Endothelial cell (in vitro differentiated cells): ENCODE results near the gene STC2. TPM values are rescaled to one million over a fixed set of nuclear protein-coding genes. Genes with fewer than 3 reads are reported as not detected.

ENCODE experiments used
- DNase-seq: peaks from one replicate; pipeline ENCODE4 v3.0.0; 2021; ENCODE audit warnings: low spot score
- H3K27ac Mint-ChIP-seq: one replicate; pipeline ENCODE4 v1.8.0; 2021; ENCODE audit warnings: mixed read lengths, inconsistent platforms; ENCODE audit not compliant: unreplicated experiment
- H3K27me3 Mint-ChIP-seq: one replicate; pipeline ENCODE4 v1.8.0; 2021; ENCODE audit warnings: mild to moderate bottlenecking, moderate library complexity, mixed read lengths, inconsistent platforms; ENCODE audit not compliant: unreplicated experiment
- H3K36me3 Mint-ChIP-seq: one replicate; pipeline ENCODE4 v1.8.0; 2021; ENCODE audit warnings: mild to moderate bottlenecking, low read depth, mixed read lengths, inconsistent platforms; ENCODE audit not compliant: unreplicated experiment
- H3K4me1 Mint-ChIP-seq: one replicate; pipeline ENCODE4 v1.8.0; 2021; ENCODE audit warnings: mild to moderate bottlenecking, mixed read lengths, inconsistent platforms; ENCODE audit not compliant: unreplicated experiment
- H3K4me3 Mint-ChIP-seq: one replicate; pipeline ENCODE4 v1.8.0; 2021; ENCODE audit warnings: mild to moderate bottlenecking, mixed read lengths, inconsistent platforms; ENCODE audit not compliant: unreplicated experiment
- H3K9me3 Mint-ChIP-seq: one replicate; pipeline ENCODE4 v1.8.0; 2021; ENCODE audit warnings: mixed read lengths, inconsistent platforms; ENCODE audit not compliant: unreplicated experiment
- CTCF ChIP-seq: fragments of 200-600 bp; sonication (generic); IDR thresholded peaks from one replicate; pipeline ENCODE4 v1.5.0; 2021; ENCODE audit warnings: antibody characterized with exemption; ENCODE audit not compliant: unreplicated experiment
- total RNA-seq: library from RNA; stranded (reverse); fragmentation: NEBNext Ultra II Directional; extraction: Animal tissue kit (Norgen Biotek cat#: 25700); gene quantifications from one replicate; pipeline ENCODE4 v1.2.1, GENCODE V29; 2021; ENCODE audit not compliant: unreplicated experiment

STC2 gene
- total RNA-seq, 1 donor from 2014 or later: 3.6 TPM

- Mint-ChIP-seq H3K27ac (no peak overlapping the region), H3K4me3 (no peak overlapping the region), H3K9me3 (no peaks in the 10 kb centered on the region), H3K27me3 (peaks cover 4% of the 10 kb centered on the region), H3K36me3 (no peaks in the 10 kb centered on the region), H3K4me1 (peaks cover 22% of the 10 kb centered on the region)
- DNase-seq: no peak
- TF ChIP-seq CTCF: no peak
Observed at GRCh38 chr5:173297813-173298212, 30.4 kb downstream of the STC2 start.

DNA sequence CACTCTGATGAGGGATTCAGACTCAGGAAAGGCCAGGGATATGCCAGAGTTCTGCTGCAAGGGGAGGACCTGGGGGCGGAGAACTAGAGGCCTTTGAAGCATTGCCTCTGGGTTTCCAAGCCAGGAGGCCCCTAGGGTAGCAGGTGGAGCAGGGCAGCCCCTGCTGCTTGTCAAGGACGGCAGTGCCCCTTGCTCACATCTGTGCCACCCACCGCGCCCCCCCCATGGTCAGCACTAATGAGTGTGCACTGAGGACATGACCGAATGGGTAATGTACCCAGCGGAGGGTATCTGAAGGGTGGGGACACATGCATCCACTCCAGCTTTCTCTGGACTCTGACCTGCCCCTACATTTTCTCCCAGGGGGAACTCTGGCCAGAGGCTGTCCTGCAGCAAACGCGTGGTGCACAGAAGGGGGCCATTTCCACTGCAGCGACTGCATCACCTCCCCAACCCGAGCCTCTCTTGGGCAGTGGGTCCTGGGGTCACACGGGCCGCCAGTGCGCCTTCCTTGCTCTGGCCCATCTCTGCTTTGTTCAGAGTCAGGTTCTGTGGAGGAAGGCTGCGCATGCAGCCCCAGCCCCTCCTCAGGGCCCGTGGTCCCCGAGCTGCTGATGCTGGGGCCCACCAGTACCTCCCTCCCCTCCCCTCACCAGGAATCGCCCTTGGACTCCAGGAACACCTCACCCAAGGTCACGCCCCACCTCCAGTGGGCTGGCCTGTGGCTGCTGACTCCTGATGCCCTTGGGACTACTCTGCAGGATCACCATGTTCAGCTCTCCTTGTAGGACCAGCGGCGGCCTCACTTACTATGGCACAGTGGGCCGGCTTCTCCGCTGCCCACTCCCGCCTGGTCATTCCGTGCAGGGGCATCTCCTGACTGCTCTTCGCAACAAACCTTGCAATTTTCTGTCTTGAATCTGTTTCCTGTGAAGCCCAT, 31.2 kb downstream of the STC2 start:
- Mint-ChIP-seq H3K27me3 (peaks cover 4% of the 10 kb centered on the region), H3K4me1 (peaks cover 20% of the 10 kb centered on the region), H3K9me3 (no peaks in the 10 kb centered on the region), H3K4me3 (no peak overlapping the region), H3K27ac (no peak overlapping the region), H3K36me3 (no peaks in the 10 kb centered on the region)
- no peak for TF ChIP-seq CTCF
- DNase-seq: no peak

DNA sequence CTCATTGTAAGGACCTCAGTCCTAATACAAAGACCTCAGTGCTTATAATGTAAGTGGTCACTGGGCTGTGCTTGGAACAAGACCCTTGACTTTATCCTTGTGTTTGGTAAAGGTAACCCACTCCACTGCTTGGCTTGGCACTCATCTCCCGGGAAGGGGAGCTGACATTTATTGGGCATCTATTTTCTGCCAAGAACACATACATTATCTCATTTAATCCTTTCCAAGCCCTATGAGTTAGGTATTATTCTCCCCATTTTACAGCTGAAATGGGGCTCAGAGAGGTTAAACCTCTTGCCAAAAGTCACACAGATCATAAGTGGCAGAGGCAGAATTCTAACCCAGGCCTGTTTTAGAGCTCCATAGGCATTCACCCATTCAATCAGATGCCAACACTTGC, 32.4 kb downstream of the STC2 start:
- Mint-ChIP-seq H3K4me3 (no peak overlapping the region), H3K9me3 (no peaks in the 10 kb centered on the region), H3K27me3 (peaks cover 2% of the 10 kb centered on the region), H3K27ac (no peak overlapping the region), H3K4me1 (peaks cover 17% of the 10 kb centered on the region), H3K36me3 (no peaks in the 10 kb centered on the region)
- no peak for DNase-seq
- TF ChIP-seq CTCF: no peak

DNA sequence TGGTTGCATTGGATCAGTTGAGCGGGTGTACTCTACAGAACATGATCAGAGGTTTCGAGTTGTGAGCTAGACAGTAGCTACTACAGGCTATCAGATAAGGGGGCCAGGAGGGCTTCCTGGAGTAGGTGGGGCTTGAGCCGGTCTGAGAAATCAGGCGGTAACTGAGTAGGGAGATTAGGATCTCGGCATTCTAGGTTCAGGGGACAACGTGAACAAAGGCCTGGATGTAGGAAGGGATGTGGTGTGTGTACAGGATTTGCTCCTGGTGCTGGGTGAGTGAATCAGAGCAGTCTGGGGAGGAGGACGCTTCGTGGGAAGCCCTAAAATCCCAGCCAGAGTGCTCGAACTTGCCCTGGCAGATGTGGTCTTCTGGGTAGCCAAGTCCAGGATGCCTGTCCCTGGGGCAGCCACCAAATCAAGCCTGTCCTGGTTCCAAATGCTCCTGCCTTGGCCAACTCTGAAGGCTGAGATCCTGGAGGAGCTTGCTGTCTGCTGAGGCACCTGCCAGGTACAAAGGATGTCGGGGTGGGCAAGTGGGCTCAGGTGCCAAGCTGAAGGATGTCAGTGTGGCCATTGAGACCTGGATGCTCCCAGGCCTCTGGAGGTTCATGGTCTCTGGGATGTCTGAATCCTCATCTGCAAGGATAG, 33.4 kb downstream of the STC2 start:
- H3K36me3 Mint-ChIP-seq: no peaks in the 10 kb centered on the region
- H3K4me3 Mint-ChIP-seq: no peak overlapping the region
- no peak for TF ChIP-seq CTCF
- peaks cover 2% of the 10 kb centered on the region for H3K27me3 Mint-ChIP-seq
- H3K9me3 Mint-ChIP-seq: no peaks in the 10 kb centered on the region
- no peak for DNase-seq
- H3K4me1 Mint-ChIP-seq: peaks cover 17% of the 10 kb centered on the region
- no peak overlapping the region for H3K27ac Mint-ChIP-seq
